PC-9 (cell line): ENCODE data around the gene NELFCD.

Experiments used
- CTCF ChIP-seq: fragments of 200-600 bp; sonication (generic); conservative IDR thresholded peaks from 2 replicates; pipeline ENCODE4 v1.6.1; 2017; ENCODE audit warnings: mixed run types, antibody characterized with exemption, mild to moderate bottlenecking, moderate library complexity
- EZH2 ChIP-seq: fragments of 200-600 bp; sonication (generic); IDR thresholded peaks from 2 replicates; pipeline ENCODE4 v1.8.0; 2017; ENCODE audit warnings: antibody characterized with exemption, low read depth

GRCh38 chr20:58932170-58932569 lies 48.9 kb upstream of the NELFCD start:
- TF ChIP-seq CTCF (no peak), EZH2 (no peak)
